GM21619 (cell line): ENCODE data around the gene DKK3.

ENCODE experiments used
- ATAC-seq: cut with Tn5 transposase; IDR thresholded peaks from one replicate; pipeline ENCODE4 v1.9.1; 2021; ENCODE audit not compliant: unreplicated experiment

Gene DKK3

DNA sequence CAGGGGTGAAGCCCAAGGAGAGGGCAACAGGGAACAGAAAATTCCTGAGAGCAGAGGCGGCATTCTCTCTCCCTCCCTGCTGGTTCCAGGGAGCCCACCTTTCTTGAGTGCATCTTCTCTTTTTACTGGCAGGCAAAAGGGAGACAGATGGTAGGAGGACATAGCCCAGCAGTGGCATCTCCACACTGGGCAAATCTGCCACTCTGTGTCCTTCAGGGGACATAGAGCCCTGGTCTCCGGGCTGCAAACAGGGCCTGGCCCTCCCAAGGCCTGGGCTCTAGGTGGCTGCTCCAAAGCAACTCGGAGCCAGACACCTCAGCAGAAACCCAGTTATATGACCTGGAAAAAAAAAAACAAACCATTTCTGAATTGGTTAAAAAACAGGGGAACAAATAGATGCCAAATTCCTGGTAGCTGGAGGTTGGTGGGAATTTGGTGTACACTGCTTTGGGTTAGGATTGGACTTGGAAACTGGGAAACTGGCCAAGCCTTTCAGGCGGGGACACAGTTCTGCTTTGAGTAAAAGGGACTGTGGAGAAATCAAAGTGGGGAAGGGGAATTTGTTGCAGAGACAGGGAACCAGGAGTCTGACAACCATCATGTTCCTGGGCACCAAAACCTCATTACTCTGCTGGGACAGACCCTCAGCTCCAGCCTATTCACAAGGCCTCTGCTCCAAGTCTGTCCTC, 23.6 kb upstream of the DKK3 start:
- no peak for ATAC-seq

DNA sequence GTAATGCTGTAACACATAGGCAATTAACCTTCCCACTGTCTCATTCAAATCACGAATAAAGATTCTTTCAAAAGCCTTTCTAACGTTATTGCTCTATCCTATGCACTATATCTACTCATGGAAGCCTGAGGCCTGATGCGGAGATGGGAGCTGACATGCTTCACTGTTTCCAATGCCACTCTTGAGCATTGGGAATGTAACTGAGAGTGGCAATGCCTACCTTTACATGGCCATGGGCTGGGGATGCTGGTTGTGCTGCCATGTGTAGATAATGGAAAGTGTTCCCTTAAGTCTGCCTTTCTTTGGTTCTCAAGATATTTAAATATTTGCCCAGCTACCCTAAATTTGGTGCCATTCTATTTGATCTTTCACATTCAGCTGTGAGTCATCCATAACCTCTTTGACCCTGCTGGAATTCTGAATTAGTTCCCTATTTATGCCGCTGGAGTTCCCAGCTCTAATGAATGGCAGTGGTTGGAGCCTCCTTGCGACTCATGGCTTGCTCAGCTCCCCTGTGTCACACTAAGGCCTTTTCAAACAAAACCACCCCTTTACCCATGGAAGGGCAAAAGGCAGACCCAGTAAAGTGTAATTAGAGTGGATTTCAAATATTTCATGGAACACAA, 21.4 kb upstream of the DKK3 start:
- no peak for ATAC-seq

DNA sequence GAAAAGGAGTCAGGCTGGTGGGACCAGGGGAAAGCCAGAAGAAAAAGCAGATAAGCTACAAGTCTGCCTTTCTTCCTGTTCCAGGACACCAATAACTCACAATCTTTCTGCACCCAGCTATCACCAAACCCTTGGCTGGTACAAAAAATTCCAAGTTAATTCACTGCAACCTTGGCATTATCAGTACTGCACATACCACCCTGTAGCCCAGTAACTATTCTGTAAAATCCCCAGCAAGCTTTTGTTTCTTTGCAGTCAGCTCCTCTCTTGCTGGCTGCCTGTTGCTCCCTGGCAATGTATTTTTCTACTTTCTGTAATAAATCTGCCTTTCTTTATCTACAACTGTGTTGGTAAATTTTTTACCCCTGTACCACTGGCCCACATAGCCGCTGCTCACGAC, 20.7 kb upstream of the DKK3 start:
- ATAC-seq: no peak

DNA sequence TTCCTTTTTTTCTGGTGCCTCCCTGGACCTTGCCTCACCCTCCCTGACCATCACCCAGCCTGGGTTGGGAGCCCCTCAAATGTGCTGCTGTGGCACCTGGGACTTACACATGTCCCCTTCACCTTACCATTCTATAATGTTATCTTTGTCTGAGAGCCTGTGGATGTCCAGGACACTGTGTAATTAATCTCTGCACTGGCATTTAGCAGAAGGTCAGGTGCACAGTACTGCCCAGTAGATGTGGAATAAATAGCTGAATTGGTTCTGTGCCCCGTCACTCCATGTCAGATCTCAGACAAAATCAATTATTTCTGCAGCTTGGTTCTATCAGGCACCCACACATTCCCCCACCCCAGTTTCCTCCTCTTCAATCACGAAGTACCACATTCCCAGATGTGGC, 19.9 kb upstream of the DKK3 start:
- ATAC-seq: no peak

DNA sequence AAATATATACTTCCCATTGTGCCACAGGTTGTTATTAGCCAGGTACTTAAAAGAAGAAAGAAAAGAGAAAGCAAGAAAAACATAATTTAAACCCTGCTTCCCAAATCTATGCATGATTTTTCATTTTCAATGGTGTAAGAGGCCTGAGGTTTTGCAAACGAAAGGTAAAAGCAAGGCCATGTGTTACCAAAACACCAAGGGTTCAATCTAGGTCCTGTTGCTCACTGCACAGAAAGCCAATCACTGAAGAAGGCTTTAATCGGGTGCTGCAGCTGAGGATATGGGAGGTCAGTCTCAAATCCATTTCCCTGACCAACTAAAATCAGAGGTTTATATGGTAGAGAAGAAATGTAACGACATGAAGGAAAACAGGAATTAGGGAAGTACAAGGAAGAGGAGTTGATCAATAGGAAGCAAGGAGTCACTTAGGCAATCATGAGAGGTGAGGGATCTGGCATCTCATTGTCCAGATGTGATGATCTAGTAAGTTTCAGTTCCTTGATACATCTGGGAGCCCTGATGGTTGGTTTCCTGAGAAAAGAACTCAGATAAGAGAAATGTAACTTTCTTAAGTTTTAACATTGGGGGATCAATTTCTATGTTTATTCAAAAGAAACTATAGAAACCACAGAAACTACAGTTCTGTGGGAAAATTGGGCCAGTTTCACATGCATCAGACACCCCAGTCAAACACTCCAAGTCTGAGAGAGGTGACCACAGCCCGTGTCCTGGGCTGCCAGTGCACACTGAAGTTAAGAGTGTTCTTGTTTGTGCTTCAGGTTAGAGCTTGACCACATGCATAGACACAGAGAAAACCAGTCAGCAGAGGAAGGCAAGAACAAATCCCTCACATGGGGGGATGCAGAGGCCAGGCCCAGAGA, 18.1 kb upstream of the DKK3 start:
- ATAC-seq: no peak

DNA sequence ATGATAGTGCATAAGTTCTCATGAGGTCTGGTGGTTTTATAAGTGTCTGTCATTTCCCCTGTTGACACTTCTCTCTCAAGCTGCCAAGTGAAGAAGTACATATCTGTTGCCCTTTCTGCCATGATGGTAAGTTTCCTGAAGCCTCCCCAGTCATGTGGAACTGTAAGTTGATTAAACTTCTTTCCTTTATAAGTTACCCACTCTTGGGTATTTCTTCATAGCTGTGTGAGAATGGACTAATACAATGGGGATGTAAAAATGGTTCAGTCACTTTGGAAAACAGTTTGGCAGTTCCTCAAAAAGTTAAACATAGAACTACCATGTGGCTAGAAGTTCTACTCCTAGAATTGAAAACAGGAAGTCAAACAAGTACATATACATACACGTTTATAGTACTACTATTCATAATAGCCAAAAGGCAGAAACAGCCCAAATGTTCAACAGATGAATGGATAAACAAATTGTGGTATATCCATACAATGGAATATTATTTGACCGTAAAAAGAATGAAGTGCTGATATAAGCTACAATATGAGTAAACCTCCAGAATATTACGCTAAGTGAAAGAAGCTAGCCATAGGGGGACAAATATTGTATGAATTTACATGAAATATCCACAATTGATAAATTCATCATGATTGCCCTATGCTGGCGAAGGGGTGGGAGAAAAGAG, 16.0 kb upstream of the DKK3 start:
- ATAC-seq: no peak

DNA sequence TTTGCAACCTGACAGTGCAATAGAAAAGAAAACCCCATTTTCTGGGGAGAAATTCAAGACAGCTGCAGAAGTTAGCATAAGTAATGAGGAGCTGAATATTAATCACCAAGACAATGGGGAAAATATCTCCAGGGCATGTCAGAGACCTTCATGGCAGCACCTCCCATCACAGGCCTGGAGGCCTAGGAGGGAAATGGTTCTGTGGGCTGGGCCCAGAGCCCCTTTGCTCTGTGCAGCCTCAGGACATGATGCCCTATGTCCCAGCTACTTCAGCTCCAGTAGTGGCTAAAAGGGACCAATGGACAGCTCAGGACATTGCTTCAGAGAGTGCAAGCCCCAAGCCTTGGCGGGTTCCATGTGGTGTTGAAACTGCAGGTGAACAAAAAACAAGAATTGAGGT, 14.6 kb upstream of the DKK3 start:
- ATAC-seq: no peak

DNA sequence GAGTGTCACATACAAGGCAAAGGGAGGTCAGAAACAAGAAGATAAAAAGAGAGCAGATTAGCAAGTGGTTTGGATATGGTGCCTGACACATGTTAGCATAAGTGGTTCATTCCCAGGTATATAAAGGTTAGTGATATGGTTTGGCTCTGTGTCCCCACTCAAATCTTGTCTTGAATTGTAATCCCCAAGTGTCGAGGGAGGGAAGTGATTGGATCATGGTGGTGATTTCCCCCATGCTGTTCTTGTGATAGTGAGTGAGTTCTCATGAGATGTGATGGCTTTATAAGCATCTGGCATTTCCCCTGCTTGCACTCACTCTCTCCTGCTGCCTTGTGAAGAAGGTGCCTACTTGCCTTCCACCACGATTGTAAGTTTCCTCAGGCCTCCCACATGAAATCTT, 12.1 kb upstream of the DKK3 start:
- no peak for ATAC-seq

DNA sequence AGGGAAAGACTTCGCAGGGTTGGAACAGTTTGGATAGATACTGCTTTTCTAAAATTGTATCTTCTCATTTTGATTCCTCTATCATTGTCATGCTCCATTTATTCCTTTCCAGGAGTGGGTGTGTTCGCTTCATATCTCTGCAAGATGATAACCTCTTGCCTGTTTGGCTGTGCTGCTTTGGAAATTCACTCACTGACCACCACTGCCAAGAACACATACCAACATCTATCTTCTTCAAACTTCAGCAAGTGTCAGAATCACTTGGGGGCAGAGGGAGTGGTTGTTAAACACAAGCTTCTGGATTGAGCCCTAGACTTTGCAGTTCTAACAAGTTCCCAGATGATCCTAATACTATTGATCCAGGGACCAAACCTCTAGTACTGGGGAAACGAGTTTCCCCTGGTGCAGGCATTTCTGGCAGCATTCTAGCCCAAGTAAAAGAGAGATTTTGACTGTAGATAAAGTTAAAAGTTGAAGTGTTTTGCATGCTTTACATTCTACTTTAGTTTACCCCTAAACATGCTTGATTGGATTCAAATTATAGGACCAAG, 11.5 kb upstream of the DKK3 start:
- ATAC-seq: no peak

DNA sequence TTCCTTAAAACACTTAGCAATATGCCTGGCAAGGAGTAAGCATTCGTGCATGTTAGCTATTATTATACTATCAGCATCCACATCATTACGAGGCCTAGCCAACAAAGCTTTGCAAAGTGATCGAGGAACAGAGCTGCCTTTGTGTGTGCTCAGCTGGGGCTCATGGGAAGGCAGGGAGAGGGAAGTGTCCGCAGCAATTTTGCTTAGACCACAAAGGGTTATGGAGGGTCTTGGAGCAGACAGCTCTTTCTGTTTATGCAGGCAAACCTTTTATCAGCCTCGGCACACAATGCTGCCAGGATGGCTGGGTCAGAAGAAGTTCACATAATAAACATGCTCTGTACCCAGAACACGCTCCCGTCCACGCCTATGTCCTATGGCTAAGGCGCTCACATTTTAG, 10.9 kb upstream of the DKK3 start:
- ATAC-seq: no peak

DNA sequence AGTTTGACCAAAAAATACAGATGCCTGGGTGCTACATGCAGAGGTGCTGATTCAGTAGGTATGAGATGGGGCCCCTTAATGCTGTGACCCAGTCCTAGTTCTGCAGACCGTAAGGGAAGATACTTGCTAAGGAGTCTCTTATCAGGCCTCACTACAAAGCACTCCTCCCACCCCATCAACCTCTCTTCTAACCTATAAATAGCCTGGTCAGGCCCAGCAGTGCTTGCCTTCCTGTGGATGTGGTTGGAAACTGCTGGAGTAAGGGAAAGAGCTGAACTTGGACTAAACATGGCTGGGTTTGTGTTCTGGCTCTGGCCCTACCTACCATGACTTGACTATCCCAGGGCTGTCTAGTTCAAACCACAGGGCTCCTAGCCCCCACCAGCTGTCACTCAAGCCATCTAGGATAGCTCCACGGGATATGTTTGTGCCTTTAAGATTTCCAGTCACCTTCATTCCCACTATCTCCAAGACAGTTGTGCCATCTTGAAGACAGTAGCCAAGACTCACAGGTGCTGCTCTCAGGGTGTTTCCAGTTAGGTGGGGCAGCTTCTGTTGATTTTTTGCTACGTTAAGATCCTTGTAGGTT, 9.5 kb upstream of the DKK3 start:
- ATAC-seq: no peak

DNA sequence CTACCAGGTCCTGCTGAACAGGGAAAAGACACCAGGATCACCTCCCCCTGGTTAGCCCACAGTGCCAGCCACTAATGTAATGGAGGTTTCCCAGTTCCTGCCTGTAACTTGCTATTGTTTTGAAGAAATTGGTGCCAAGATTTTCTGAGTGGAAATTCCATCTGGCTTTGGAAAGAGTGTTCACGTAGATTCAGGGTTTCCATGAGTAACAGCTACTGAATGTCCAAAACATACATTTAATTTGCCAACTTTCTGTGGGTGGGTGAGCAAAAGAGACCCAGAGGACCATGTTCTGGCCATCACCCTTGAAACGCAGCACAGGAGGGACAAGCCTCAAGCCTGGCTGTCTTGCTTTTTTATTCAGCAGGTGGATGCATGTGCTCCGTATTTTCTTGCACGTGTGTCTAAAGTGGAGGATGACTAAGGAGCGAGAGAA, 8.8 kb upstream of the DKK3 start:
- no peak for ATAC-seq

DNA sequence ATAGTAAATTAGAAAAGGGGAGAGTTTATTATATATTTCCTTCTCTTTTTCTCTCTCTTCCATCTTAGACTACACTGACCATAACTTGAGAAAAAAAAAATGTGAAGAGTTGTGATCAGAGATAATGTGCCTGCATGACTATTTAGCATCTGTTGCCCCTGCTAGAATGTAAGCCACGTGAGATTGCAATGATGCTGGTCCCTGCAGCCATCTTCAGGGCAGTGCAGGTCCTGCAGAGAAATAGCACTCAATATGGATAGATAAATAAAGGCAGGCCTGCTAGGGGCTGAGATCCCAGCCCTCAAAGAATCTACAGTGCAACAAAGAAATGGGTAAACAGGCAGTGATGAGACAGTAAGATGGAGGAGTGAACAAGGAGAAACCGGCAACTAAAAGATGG, 7.8 kb upstream of the DKK3 start:
- no peak for ATAC-seq

DNA sequence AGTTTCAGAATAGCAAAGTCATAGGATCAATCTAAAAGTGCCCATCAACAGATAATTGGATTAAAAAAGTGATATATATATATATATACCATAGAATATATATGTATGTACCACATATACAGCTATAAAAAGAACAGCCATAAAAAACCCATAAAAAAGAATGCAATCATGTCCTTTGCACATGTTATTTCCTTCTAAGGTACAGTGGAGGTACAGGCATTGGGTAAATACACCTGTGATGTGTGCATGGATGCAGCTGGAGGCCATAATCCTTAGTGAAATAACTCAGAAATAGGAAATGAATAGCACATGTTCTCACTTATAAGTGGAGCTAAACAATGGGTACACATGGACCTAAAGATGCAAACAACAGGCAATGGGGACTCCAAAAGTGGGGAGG, 7.1 kb upstream of the DKK3 start:
- ATAC-seq: no peak

DNA sequence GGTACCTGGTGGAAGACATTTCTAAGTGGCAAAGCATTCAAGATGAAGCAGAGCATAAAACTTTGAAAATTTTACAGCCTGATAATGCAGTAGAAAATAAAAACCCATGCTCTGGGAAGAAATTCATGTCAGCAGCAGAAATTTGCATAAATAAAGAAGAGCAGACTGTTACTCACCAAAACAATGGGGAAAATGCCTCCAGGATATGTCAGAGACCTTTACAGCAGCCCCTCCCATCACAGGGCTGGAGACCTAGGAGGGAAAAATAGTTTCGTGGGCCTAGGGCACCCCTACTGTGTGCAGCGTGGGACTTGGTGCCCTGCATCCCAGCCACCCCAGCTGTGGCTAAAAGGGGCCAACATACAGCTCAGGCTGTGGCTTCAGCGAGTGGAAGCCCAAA, 5.4 kb upstream of the DKK3 start:
- ATAC-seq: no peak

DNA sequence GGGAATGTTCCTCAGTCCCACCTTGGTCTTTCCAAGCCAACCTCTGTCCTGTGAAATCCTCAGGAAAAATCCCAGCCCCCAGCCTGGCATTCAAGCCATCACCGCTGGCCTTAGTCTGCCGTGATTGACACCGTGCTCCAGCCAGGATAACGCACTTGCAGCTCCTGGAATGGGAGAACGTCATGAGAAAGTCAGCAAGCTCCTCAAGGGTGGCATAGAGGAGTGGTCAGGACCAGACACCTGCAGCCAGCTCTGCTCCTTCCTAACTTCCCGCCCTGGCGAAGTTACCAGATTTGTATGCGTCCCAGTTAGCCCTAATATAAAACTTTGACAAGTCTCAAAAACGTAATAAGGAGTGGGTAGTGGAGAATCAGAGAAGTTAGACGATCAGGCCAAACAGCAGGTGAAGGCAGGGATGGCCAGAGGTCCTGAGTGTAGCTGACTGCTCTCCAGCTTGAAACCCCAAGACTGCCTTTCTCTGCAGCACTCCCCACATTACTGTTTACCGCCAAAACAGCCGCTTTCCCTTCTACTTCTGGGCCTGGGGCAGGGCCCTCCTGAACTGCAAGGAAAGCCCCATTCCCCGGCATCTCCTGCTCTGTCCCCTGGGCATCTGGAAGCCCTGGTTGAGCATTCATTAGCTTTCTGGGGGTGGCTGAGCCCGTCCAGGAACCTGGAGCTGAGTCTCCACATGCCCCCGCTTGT, 1.3 kb upstream of the DKK3 start:
- ATAC-seq: no peak

DNA sequence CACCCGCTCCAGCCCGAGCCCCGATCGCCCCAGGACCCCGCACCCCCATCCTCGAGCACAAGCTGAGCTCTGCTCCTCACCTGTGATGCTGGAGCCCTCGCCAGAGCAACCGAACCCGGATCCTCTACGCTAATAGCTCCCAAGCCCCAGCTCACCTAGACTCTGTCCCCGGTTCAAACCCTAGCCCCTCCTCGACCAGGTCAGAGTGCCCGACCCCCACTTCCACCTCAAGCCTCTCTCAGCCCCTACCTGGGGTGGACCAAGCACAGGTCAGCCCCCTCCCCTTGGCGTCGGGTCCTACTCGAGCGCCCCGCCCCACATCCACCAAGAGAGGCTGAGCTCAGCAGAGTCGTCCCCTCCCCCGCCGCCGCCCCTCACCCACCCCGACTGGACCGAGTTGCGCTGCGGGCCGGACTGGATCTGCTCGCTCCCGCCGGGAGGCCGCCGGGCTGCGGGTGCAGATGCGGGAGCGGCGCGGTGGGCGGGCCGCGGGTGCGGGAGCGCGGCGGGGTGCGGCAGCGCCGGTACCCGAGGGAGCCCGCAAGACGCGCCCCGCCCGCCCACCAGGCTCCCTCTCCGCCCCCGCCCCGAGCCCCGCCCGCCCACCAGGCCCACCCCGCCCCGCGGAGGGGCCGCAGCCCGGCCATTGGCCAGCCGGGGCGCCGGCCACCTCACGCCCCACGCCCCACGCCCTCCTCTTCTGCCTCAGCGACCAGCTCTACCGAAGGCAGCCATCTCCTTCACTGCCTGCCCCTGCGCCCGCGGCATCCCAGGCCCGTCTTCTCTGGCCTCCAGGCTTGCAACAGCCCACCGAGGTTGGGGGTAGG, 577 bp upstream of the DKK3 start:
- ATAC-seq: no peak

DNA sequence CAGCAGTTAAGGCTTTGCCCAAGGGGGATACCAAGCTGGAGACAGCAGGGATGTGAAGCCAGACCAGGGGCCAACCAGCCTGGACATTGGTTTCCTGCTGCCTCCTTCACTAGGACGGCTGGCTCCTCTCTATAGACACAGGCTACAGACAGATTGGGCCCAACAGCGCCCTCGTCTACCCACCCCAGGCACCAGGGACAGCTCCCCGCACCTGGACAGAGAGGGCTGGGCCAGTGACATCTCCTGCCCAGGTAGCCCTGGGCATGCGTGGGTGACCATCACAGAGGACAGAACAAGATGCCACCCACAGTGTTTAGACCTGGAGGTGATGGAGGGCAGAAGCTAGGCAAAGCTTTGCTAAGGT, 1.2 kb downstream of the DKK3 start:
- ATAC-seq: no peak

DNA sequence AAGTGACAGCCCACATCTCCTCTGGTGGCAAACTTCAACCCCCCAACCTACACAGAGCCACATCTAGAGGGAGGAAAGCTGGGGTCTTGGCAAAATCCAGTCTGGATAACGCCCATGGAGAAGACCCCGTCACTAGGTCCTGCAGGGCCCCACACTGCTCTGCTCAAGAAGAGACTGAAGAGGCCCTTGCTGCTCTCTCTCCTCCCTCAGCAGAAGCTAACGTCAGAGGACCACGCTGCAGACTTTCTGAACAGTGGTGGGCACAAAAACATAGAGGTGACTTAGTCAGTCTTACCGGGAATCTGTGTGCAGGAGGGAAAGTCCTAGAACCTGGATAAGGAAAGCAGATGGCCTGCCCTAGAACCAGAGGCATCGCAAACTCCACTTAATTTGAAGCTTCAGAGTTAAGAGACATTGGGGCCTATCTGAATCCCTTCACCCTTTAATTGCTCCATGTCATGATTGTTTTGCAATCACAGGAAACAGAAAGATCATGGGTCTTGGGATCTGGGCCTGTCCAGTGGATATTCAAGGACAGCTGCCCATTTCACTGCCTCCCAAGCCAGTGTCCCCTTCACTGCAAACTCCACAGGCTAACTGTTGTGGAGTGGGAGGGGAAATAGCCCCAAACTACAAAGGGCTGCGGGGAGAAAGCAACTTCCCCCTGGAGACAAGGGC, 1.7 kb downstream of the DKK3 start:
- no peak for ATAC-seq
